ENCODE data around the gene TXLNB.
"Not testable (repeated sequence)": the region's sequence is repeated elsewhere in the genome, so short reads cannot be mapped to it uniquely, and the experiment has no call there.

The TXLNB gene

GRCh38 chr6:139236105-139236504 lies 55.7 kb downstream of the TXLNB start:
- no peak for DNase-seq (ENCODE audit: low spot score)
- FAIRE-seq: no peak

GRCh38 chr6:139235661-139236060 lies 56.1 kb downstream of the TXLNB start:
- no peak for FAIRE-seq
- DNase-seq (ENCODE audit: low spot score): no peak

- FAIRE-seq; DNase-seq (ENCODE audit: low spot score): not testable (repeated sequence)
These were observed 57.6 kb downstream of the TXLNB start for GRCh38 chr6:139234193-139234592.

GRCh38 chr6:139231206-139231605 lies 60.6 kb downstream of the TXLNB start:
- FAIRE-seq (no peak), DNase-seq (ENCODE audit: low spot score) (no peak)

- DNase-seq (ENCODE audit: low spot score) (no peak), FAIRE-seq (no peak)
These were observed 61.4 kb downstream of the TXLNB start for GRCh38 chr6:139230391-139230840.

- not testable (repeated sequence) for DNase-seq (ENCODE audit: low spot score); FAIRE-seq
These were observed 63.4 kb downstream of the TXLNB start for GRCh38 chr6:139228387-139228786.

- DNase-seq (ENCODE audit: low spot score): no peak
- FAIRE-seq: no peak
These were observed 72.1 kb downstream of the TXLNB start for GRCh38 chr6:139219746-139220145.

- FAIRE-seq: peak; percentile 52
- DNase-seq (ENCODE audit: low spot score): peak; percentile 82
These were observed 72.5 kb downstream of the TXLNB start for GRCh38 chr6:139219271-139219729.

GRCh38 chr6:139212460-139212859 lies 79.3 kb downstream of the TXLNB start:
- not testable (repeated sequence) for DNase-seq (ENCODE audit: low spot score); FAIRE-seq

GRCh38 chr6:139210766-139211165 lies 81.0 kb downstream of the TXLNB start:
- FAIRE-seq; DNase-seq (ENCODE audit: low spot score): not testable (repeated sequence)

GRCh38 chr6:139205843-139206242 lies 86.0 kb downstream of the TXLNB start:
- DNase-seq (ENCODE audit: low spot score) (no peak), FAIRE-seq (no peak)

GRCh38 chr6:139204978-139205377 lies 86.8 kb downstream of the TXLNB start:
- no peak for FAIRE-seq
- DNase-seq (ENCODE audit: low spot score): no peak

GRCh38 chr6:139201378-139201777 lies 90.4 kb downstream of the TXLNB start:
- no peak for FAIRE-seq
- no peak for DNase-seq (ENCODE audit: low spot score)

- no peak for FAIRE-seq
- DNase-seq (ENCODE audit: low spot score): no peak
These were observed 93.1 kb downstream of the TXLNB start for GRCh38 chr6:139198529-139199288.

GRCh38 chr6:139194740-139195139 lies 97.1 kb downstream of the TXLNB start:
- DNase-seq (ENCODE audit: low spot score) (no peak), FAIRE-seq (no peak)
